HG03558 (cell line): Measurements from ENCODE around the gene CDC5L.

Experiments used
- ATAC-seq: cut with Tn5 transposase; IDR thresholded peaks from one replicate; pipeline ENCODE4 v1.9.1; 2021; ENCODE audit warnings: moderate number of reproducible peaks; ENCODE audit not compliant: unreplicated experiment; ENCODE audit errors: extremely low read depth

CDC5L gene

DNA sequence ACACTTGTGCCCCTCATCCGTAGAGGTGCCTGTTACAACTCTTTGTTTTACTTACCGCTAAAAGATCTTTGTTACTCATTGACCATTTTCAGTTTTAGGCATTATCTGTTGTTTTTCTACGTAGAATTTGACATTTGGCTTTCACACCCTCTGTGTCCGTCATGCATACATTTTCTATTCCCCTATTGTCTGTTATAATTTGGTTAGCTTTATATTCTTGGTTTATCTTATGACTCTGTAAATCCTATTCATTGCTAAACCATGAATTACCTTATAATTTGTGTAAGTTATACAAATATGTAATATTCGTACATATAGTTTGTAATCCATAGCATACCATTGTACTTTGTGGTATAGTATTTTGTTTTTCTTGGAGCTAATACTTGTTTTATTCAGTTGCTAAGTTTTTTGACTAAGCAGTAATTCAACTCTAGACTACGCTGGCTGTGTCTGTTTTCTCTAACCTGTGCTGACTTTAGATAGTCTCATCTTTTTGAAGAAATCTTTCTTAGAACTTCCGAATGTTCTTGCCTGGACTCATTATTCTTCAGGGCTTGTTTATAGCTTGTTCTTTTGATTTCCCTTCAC lies 21.8 kb downstream of the CDC5L start:
- no peak for ATAC-seq

DNA sequence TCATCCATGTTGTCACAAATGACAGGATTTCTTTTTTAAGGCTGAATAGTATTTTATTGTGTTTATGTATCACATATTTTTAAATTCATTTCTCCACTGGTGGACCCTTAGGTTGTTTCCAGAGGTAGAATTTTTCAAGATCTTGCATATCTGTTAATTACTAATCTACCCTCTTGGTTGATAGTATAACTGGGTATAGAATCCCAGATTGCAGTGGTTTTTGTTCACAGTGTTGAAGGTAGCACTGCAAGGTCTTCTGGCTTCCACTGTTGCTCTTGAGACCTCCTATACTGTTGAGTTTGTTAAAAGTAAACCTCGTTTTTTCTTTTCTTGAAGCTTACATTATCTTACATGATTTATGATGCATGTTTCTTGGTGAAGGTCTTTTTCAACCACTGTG lies 22.9 kb downstream of the CDC5L start:
- ATAC-seq = no peak

DNA sequence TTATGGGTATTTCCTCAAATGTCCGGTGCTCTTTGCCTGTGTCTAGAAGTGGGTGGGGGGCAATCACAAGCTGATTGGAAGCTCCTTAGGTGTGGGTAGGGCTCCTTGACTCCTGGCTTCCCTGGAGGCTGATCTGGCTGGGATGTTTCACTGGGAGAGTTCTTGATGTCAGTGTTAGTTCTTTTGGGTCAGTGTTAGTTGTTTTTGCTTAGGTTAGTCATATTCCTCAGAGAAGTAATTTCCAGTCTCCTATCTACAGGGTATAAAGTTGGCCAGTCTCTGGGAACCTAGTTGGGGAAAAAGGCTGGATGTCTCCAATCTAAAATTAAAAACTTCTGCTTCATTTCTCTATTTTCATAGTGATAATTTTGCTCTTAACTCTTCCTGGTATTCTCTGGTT lies 23.6 kb downstream of the CDC5L start:
- no peak for ATAC-seq

DNA sequence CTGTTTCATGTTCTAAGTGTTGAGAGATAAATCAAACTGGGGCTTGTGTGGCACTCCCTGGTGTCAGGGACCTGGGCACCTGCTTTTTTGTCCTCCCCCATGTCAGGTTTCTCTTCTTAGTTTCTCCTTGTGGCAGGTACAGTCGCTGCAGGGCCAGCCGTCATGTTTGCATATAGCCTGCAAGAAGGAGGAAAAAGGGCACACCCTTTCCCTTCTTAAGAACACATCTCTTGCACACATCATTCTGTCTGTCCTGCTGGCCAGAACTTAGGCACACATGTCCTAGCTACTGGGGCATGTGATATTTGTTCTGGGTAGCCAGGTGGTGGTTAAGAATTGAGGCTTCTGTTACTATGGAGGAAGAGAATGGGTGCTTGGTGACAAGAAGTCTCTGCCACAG lies 27.9 kb downstream of the CDC5L start:
- no peak for ATAC-seq

DNA sequence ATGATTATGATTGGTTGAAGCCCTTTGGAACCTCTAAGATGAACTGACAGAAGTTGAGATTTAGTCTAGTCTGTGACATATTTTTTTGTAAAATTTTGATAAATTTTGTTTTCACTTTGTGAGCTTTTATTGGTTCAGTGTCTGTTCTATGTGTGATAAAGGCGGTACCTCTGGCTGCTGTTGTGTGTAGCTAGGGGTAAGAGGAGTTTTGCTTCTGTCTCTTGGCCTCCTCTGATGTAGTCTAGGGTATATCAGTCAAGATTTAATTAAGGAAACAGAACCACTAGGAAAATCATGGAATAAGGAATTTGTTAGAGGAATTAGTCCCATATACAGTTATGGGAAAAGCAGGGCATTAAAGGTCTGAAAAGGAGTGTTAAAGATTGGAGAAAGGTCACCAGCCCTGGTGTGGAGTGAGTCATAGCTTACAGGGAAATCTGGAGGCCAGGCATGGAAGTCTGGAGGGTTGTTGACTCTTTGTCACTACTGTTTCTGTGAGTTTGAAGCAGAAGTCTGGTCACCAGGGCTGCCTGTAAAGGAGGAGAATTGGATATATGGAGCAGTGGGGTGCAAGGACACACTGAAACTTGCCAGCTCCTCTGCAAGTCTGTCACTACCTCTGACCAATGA lies 28.5 kb downstream of the CDC5L start:
- no peak for ATAC-seq

DNA sequence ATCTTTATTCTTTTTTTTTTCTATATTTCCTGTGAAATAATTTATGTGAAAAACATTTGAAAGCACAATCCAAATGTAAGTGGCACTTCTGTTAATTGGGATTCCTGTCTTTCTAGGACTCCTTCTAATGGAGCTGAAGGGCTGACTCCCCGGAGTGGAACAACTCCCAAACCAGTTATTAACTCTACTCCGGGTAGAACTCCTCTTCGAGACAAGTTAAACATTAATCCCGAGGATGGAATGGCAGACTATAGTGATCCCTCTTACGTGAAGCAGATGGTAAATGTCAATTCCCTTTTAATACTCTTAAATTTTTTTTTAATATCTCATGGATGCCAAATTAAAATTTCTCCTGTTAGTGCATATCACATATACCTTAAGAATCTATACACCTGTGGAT lies 35.0 kb downstream of the CDC5L start:
- ATAC-seq = no peak

DNA sequence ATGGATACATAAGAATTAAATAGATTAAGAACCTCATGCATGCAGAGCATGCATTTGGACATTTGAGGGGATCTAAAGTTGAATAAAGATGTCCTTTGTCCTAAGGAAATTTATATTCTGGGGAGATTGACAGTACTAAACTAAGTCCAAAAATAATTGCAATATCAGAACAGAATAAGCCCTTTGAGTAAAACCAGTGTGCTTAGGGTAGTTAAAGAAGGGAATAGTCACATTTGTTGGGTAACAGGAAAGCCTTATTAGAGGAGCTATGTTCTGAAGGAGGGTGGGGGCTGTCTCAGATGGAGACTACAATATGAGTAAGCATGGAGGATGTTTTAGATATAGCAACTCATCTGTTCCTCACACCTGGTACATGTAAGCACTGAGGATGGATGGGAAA lies 35.8 kb downstream of the CDC5L start:
- ATAC-seq = no peak

DNA sequence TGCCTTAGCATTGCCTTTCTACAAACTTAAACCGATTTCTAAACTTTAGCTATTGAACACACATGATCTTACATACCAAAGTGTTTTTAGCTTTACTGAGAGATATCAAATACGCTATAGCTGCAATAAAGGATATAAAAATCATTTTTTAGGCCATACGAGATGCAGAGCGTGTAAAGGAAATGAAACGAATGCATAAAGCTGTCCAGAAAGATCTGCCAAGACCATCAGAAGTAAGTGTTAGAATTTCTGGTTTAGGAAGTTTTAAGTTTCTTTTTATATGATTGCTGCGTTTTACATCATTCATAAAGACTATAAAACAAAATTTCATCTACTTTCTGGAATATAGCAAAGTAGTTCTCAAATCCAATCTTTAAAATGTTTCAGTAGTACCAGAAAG lies 38.4 kb downstream of the CDC5L start:
- no peak for ATAC-seq

DNA sequence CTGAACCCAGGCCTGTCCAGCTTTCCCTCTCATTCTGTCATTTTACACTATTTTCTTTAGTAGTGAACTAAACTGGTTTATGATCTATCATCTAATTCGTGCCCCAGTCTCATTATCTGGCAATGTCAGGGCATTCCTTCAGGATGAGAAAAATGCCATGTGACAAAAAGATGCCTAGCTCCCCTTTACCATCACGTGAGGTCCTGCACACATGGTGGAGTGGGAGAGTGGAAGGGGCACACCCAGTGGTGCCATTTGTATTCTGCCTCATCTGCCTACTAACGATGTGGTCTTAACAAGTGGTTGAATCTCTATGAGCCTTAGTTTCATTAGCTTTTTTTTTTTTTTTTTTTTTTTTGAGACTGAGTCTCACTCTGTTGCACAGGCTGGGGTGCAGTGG lies 41.2 kb downstream of the CDC5L start:
- ATAC-seq = no peak

DNA sequence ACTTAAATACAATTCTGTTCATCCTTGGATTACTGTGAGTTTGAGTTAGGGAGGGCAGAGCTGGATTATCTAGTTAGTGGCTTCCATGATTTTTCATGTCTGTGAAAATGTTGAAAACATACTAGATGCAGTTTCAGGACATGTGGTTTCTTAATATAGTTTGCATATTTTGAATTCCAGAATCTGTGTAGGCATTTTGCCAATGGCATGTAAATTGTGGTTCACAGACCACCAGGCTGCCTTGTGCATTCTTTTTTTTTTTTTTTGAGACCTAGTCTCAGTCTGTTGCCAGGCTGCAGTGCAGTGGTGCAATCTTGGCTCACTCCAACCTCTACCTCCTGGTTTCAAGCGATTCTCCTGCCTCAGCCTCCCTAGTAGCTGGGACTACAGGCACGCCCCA lies 42.8 kb downstream of the CDC5L start:
- ATAC-seq = no peak

DNA sequence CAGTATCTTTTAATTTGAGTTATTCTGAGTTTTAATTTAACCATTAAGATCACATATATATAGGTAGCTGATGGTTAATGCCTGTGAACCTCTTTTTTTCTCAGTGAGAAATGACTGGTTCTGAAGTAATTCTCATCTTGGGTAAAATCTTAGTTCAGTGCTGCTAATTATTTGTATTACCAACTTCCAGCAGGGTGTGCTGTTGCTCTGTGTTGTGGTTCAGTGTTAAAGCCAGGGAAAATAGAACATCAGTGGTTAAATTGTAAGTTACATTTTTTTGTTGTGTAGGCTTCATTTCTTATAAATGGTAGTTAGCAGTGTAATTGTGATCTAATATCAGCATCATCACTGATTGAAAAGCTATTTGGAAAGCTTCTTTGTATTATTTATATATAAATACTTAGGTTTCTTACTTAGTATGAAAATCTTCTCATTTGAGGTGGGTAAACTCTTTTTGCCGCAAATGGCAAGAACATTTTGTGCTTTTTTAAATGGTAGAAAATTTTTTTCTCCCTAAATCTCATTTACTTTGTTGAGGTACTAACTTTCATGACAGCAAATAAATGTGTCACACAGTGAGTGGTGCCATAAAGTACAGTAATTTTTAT lies 43.7 kb downstream of the CDC5L start:
- no peak for ATAC-seq

DNA sequence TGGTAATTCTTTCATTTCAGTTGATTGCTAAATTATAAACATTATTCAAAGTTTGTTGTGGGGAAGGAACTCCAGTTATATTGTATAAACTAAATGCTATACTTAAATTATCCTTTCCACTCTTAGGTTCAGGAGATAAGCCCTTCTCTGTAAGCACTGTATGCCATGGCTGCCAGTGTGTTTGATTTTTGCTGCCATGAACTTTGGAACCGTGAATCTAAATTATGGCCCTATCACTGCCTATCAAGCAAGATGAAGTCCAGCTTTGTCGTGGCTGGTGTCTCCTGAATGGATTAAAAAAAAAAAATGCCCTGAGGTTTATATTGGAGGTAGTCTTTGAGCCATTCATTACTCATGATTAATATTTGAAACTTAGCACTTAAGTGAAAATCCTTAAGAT lies 44.7 kb downstream of the CDC5L start:
- no peak for ATAC-seq

DNA sequence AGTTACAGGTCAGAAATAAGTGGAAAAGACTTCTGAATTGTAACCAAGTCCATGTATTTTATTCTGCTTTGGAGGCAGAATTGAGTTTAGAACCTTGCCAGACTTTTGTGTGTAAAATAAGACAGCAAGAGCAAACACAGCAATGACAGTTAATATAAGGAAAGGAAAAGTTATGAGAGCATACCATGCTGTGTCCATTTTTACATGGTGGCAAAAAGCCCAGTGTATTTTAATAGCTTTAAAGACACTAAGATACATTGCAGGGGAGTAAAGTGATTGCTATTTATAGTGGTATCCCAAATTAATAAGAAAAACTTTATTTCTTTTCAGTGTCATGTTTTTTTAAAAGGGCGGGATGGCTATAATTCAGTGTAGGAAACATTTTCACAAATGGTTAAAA lies 45.2 kb downstream of the CDC5L start:
- ATAC-seq = no peak

DNA sequence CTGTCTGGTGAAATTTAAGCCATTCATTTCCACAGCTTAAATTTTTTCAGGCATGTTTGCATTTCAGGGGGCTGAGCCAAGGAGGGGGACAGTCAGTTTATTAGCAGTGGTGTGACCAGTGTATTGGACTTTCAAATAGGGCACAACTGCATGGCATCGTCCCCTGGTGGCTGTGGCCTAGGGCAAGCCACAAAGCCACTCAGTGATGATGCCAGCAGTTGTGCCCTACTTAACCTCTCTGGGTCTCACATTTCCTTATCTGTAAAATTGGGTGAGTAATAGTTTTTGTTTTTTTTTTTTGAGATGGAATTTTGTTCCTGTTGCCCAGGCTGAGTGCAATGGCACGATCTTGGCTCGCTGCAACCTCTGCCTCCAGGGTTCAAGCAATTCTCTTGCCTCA lies 48.0 kb downstream of the CDC5L start:
- no peak for ATAC-seq

DNA sequence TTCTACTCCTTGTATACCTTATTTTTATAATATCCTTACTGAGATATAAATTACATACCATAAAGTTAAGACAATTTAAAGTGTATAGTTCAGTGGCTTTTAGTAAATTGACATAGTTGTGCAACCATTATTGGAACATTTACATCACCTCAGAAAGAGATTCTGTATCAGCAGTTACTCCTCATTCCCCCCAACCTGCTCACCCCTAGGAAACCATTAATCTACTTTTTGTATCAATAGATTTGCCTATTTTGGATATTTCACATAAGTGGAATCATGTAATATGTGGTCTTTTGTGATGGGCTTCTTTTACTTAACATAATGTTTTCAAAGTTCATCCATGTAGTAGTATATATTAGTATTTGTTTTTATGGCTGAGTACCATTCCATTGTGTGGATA lies 51.3 kb downstream of the CDC5L start:
- no peak for ATAC-seq

DNA sequence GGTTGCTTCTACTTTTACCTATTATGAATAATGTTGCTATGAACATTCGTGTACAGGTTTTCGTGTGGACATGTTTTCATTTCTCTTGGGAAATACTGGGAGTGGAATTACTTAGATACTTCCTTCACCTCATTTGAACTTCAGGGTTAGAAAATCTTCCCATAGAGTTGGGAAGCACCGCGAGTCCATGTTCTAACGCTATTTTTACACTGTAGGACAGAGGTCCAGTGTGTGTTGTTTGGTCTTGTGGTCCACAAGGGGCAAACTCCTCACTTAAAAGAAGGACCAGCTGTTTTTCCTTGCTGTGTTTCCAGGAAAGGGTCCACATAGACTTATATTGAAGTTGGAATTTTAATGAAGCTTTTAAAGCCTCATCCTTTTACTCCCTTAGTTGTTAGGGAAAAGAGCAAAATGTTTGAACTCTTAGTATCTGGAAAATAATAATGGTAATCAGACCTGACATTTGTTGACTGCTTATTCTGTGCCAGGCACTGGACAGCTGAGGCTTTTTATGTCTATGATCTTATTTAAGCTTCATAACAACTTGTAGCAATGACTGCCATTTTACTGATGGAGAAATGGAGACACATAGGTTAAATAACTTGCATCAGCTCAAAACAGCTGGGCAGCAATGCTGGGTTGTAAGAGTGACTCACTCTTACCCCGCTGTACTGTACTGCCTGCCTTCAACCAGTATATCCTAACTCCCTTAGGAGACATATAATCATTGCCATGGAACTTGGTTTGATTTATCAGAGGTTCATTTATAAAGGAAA lies 52.0 kb downstream of the CDC5L start:
- ATAC-seq = no peak

DNA sequence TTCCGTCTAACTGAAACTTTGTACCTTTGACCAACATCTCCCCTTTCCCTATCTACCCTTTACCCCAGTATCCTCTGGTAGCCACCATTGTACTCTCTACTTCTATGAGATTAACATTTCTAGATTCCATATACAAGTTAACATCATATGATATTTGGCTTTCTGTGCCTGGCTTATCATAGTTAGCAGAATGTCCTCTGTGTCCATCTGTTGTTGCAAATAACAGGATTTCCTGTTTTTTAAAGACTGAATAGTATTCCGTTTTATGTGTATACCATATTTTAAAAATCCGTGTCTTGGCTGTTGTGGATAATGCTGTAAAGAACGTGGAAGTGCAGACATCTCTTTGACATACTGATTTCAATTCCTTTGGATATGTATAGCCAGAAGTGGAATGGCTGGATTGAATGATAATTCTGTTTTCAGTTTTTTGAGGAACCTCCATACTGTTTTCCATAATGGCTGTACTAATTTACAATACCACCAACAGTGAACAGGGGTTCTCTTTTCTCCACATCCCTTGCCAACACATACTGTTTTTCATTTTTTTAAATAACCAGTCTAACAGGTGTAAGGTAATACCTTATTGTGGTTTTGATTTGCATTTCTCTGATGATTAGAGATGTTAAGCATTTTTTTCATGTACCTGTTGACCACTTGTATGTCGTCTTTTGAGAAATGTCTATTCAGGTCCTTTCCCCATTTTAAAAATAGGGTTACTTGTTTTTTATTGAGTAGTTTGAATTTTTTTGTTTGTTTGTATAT lies 53.8 kb downstream of the CDC5L start:
- no peak for ATAC-seq

DNA sequence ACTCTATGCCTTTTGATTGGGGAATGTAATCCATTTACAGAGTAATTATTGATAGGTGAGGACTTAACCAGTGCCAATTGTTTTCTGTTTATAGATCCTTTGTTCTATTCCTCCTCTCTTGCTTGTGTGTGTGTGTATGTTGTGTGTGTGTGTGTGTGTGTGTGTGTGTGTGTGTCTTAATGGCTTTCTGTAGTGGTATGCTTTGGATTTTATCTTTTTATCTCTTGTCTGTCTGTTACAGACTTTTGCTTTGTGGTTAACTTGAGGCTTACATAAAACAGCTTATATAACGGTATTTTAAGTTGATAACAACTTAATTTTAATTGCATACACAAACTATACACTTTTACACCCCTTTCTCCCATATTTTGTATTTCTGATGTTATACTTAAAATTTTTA lies 54.7 kb downstream of the CDC5L start:
- ATAC-seq = no peak

DNA sequence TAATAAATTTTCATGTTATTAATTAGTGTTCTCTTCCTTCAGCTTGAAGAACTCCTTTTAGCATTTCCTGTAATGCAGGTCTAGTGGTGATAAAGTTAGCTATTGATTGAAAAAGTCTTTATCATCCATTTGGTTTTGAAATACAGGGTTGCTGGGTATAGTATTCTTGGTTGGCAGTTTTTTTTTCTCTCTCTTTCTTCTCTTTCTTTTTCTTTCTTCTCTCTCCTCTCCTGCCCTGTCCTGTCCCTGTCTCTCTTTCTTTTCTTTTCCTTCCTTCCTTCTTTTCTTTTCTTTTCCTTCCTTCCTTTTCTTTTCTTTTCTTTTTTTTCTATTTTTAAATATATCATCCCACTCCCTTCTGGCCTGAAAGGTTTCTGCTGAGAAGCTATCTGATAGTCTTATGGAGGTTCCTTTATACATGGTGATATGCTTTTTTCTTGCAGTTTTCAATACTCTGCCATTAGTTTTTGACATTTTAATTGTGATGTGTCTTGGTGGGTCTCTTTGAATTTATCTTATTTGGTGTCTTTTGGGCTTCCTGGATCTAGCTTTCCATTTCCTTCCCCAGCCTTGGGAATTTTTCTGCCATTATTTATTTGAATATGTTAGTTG lies 55.4 kb downstream of the CDC5L start:
- no peak for ATAC-seq

DNA sequence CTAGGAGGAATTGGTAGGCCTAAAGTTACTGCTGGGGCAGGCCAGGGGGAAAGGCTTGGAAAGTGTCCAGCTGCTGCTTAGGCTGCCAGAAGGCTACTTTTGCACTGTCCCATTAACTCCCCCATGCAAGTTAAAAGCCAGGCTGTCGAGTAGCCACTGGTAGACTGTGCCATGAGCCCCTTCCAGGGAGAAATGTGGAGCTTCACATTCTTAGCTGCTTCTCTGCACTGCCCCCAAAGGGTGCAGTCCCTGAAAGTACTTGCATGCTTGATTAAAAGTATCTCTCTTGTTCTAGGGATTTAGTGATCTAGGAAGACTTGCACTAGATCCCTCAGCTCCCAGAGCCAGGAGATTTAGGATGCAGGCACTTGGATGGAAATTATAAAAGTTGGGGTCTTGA lies 57.3 kb downstream of the CDC5L start:
- ATAC-seq = no peak
